SK-N-SH treated with all-trans-retinoic acid at 6 μM for 48 hours (cell line): Measurements from ENCODE around the gene E2F2.

Source experiments
- ATAC-seq: fragments of 200-7000 bp; cut with Tn5 transposase; 3 replicates; pipeline ENCODE4 v1.9.1; 2020; ENCODE audit warnings: mild to moderate bottlenecking, moderate library complexity
- BACH2 ChIP-seq: fragments of 250-450 bp; sonication (Bioruptor Pico); IDR thresholded peaks from 2 replicates; pipeline ENCODE4 v1.9.0; 2021; ENCODE audit warnings: mild to moderate bottlenecking, borderline replicate concordance
- CSDC2 ChIP-seq: fragments of 250-450 bp; sonication (Bioruptor Pico); IDR thresholded peaks from 2 replicates; pipeline ENCODE4 v1.5.0; 2020; ENCODE audit warnings: mild to moderate bottlenecking, moderate library complexity
- GLIS3 ChIP-seq: fragments of 250-450 bp; sonication (Bioruptor Pico); IDR thresholded peaks from 2 replicates; pipeline ENCODE4 v1.5.0; 2020; ENCODE audit warnings: mild to moderate bottlenecking, moderate library complexity
- OSR1 ChIP-seq: fragments of 250-450 bp; sonication (Bioruptor Pico); IDR thresholded peaks from 2 replicates; pipeline ENCODE4 v1.8.0; 2022; ENCODE audit warnings: moderate library complexity, mild to moderate bottlenecking, inconsistent platforms
- PPARA ChIP-seq: fragments of 250-450 bp; sonication (Bioruptor Pico); IDR thresholded peaks from 2 replicates; pipeline ENCODE4 v1.5.0; 2020; ENCODE audit warnings: mild to moderate bottlenecking, borderline replicate concordance
- RARB ChIP-seq: fragments of 250-450 bp; sonication (Bioruptor Pico); IDR thresholded peaks from 2 replicates; pipeline ENCODE4 v1.8.0; 2021; ENCODE audit warnings: mild to moderate bottlenecking, moderate library complexity
- SNAI2 ChIP-seq: fragments of 250-450 bp; sonication (Bioruptor Pico); IDR thresholded peaks from 2 replicates; pipeline ENCODE4 v1.5.0; 2020; ENCODE audit warnings: mild to moderate bottlenecking, moderate library complexity
- TCF4 ChIP-seq: fragments of 250-450 bp; sonication (Bioruptor Pico); IDR thresholded peaks from 2 replicates; pipeline ENCODE4 v1.8.0; 2021; ENCODE audit warnings: mild to moderate bottlenecking, moderate library complexity, borderline replicate concordance
- TOX ChIP-seq: fragments of 250-450 bp; sonication (Bioruptor Pico); IDR thresholded peaks from 2 replicates; pipeline ENCODE4 v1.8.0; 2021; ENCODE audit warnings: mild to moderate bottlenecking, moderate library complexity, borderline replicate concordance
- ZC3H10 ChIP-seq: fragments of 250-450 bp; sonication (Bioruptor Pico); IDR thresholded peaks from 2 replicates; pipeline ENCODE4 v1.5.1; 2021; ENCODE audit warnings: mild to moderate bottlenecking, moderate library complexity
- ZFP3 ChIP-seq: fragments of 250-450 bp; sonication (Bioruptor Pico); IDR thresholded peaks from 2 replicates; pipeline ENCODE4 v1.5.0; 2020; ENCODE audit warnings: mild to moderate bottlenecking, moderate library complexity
- ZFP30 ChIP-seq: fragments of 450-650 bp; formaldehyde crosslinking; IDR thresholded peaks from 2 replicates; pipeline ENCODE4 v1.5.0; 2022; ENCODE audit warnings: mild to moderate bottlenecking, moderate library complexity
- ZNF70 ChIP-seq: fragments of 450-650 bp; formaldehyde crosslinking; IDR thresholded peaks from 2 replicates; pipeline ENCODE4 v1.5.0; 2020; ENCODE audit warnings: mild to moderate bottlenecking, moderate library complexity
- ZNF8 ChIP-seq: fragments of 450-650 bp; formaldehyde crosslinking; IDR thresholded peaks from 2 replicates; pipeline ENCODE4 v1.5.0; 2020; ENCODE audit warnings: mild to moderate bottlenecking, moderate library complexity
- TF ChIP-seq, protein P1 (sequence below): fragments of 250-450 bp; sonication (Bioruptor Pico); IDR thresholded peaks from 2 replicates; pipeline ENCODE4 v1.8.0; 2020; ENCODE audit warnings: mild to moderate bottlenecking, moderate library complexity, borderline replicate concordance
- TF ChIP-seq, protein P2 (sequence below): fragments of 250-450 bp; sonication (Bioruptor Pico); IDR thresholded peaks from 2 replicates; pipeline ENCODE4 v1.5.1; 2021; ENCODE audit warnings: mild to moderate bottlenecking, moderate library complexity
- TF ChIP-seq, protein P3 (sequence below): fragments of 250-450 bp; sonication (Bioruptor Pico); IDR thresholded peaks from 2 replicates; pipeline ENCODE4 v1.8.0; 2021; ENCODE audit warnings: low read depth, mild to moderate bottlenecking, moderate library complexity, borderline replicate concordance
- TF ChIP-seq, protein P4 (sequence below): fragments of 250-450 bp; sonication (Bioruptor Pico); IDR thresholded peaks from 2 replicates; pipeline ENCODE4 v1.5.1; 2020; ENCODE audit warnings: low read depth, mild to moderate bottlenecking, moderate library complexity

E2F2 gene

DNA sequence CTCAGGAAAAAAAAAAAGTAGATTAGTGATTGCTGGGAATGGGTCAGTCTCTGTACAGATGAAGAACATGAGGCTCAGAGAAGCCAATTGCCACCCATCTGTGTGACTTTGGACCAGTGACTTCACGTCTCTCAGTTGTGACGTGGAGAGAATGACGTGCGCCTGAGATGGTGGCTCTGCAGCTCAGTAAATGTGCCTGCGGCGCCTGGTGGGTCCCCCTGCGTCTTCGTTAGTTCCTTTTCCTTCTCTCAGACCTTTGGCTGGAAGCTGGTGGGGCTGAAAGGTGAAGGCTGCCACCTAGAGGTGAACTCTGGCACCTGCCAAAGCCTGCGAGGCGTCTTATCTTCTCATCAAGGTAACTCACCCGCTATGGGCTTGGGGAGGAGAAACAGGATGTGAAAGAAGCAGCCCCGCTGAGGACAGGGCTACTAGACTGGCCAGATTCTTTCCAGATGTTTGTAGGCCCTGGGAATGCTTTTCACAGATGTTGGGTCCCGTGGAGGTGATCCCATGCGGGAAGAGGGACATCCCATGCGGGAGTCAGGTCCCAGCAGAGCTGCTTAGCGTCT lies 8.7 kb upstream of the E2F2 start:
- TF ChIP-seq ZFP3 (CRISPR knock-in tag), result 0 out of 2 replicates have a peak, but pooled peaks have one; percentile 11
- no peak for TF ChIP-seq ZFP30 (CRISPR knock-in tag)
- TF ChIP-seq, protein P1, sequence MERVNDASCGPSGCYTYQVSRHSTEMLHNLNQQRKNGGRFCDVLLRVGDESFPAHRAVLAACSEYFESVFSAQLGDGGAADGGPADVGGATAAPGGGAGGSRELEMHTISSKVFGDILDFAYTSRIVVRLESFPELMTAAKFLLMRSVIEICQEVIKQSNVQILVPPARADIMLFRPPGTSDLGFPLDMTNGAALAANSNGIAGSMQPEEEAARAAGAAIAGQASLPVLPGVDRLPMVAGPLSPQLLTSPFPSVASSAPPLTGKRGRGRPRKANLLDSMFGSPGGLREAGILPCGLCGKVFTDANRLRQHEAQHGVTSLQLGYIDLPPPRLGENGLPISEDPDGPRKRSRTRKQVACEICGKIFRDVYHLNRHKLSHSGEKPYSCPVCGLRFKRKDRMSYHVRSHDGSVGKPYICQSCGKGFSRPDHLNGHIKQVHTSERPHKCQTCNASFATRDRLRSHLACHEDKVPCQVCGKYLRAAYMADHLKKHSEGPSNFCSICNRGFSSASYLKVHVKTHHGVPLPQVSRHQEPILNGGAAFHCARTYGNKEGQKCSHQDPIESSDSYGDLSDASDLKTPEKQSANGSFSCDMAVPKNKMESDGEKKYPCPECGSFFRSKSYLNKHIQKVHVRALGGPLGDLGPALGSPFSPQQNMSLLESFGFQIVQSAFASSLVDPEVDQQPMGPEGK, result no peak
- TF ChIP-seq, protein P2, sequence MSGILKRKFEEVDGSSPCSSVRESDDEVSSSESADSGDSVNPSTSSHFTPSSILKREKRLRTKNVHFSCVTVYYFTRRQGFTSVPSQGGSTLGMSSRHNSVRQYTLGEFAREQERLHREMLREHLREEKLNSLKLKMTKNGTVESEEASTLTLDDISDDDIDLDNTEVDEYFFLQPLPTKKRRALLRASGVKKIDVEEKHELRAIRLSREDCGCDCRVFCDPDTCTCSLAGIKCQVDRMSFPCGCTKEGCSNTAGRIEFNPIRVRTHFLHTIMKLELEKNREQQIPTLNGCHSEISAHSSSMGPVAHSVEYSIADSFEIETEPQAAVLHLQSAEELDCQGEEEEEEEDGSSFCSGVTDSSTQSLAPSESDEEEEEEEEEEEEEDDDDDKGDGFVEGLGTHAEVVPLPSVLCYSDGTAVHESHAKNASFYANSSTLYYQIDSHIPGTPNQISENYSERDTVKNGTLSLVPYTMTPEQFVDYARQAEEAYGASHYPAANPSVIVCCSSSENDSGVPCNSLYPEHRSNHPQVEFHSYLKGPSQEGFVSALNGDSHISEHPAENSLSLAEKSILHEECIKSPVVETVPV (CRISPR knock-in tag), result no peak
- TF ChIP-seq OSR1 (CRISPR knock-in tag), result no peak
- TF ChIP-seq PPARA (CRISPR knock-in tag), result no peak
- peak; percentile 85 for TF ChIP-seq TCF4 (CRISPR knock-in tag)
- TF ChIP-seq, all 23 proteins: peak for 2
- ATAC-seq, result peak; percentile 91

DNA sequence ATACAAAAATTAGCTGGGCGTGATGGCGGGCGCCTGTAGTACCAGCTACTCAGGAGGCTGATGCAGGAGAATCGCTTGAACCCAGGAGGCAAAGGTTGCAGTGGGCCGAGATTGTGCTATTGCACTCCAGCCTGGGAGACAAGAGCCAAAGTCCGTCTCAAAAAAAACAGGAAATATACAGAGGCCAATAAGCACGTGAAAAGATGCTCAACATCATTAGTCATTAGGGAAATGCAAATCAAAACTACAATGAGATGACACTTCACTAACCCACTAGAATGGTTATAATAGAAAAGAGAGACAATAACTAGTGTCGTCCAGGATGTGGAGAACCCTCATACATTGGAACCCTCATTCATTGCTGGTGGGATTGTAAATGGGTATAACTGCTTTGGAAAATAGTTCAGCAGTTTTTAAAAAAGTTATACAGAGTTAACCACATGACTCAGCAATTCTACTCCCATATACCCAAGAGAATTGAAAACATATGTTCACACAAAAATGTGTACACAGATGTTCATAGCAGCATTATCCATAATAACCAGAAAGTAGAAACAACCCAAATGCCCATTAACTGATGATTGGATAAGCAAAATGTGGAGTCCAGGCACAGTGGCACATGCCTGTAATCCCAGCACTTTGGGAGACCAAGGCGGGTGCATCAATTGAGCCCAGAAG lies 6.4 kb upstream of the E2F2 start:
- peak; percentile 91 for TF ChIP-seq TCF4 (CRISPR knock-in tag)
- no peak for TF ChIP-seq OSR1 (CRISPR knock-in tag)
- peak; percentile 97; the same call in 1 of the 2 replicates for TF ChIP-seq BACH2 (CRISPR knock-in tag)
- ATAC-seq, result peak; percentile 40

DNA sequence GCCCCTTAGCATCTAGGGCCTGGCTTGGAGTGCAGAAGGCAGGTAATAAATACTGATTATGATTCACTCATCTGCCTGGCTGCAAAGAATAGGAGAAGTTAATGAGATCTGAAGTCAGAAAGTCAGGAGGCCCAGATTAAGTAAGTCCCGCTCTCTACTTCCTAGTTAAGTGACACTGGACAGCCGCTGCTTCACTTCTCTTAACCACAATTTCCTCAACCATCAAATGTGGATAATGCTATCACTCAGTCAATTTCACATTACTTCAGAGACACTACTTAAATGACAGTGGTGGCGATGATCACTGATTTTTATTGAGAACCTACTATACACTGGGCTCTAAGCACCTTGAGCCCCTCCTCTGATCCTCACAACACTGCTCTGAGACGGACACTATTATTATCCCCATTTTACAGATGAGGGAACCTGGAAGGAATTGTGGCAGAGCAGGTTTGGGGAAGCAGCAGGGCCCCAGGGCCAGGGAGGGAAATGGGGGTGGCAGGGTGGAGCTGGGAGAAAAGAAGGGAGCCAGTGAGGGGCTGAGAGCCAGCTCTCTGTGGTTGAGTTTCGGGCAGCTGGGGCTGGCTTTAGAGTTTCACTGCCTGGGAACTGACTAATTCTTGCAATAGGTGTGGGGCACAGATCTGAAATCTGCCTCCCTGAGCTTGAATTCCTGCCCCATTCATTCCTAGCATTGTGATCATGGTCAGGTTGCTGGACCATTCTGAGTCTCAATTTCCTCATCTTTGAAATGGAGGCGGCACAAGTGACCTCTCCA lies 2.4 kb upstream of the E2F2 start:
- ATAC-seq, result no peak
- TF ChIP-seq ZNF70 (no peak), RARB (CRISPR knock-in tag) (no peak), PPARA (CRISPR knock-in tag) (no peak), SNAI2 (CRISPR knock-in tag) (no peak), ZNF8 (CRISPR knock-in tag) (no peak), BACH2 (CRISPR knock-in tag) (no peak), ZFP3 (CRISPR knock-in tag) (no peak), TCF4 (CRISPR knock-in tag) (no peak), ZC3H10 (CRISPR knock-in tag) (no peak), CSDC2 (CRISPR knock-in tag) (no peak), GLIS3 (CRISPR knock-in tag) (no peak), TOX (no peak), ZFP30 (CRISPR knock-in tag) (no peak)
- TF ChIP-seq, protein P1, result no peak
- TF ChIP-seq, protein P3, sequence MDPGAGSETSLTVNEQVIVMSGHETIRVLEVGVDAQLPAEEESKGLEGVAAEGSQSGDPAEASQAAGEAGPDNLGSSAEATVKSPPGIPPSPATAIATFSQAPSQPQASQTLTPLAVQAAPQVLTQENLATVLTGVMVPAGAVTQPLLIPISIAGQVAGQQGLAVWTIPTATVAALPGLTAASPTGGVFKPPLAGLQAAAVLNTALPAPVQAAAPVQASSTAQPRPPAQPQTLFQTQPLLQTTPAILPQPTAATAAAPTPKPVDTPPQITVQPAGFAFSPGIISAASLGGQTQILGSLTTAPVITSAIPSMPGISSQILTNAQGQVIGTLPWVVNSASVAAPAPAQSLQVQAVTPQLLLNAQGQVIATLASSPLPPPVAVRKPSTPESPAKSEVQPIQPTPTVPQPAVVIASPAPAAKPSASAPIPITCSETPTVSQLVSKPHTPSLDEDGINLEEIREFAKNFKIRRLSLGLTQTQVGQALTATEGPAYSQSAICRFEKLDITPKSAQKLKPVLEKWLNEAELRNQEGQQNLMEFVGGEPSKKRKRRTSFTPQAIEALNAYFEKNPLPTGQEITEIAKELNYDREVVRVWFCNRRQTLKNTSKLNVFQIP (CRISPR knock-in tag), result no peak
- TF ChIP-seq, protein P4, sequence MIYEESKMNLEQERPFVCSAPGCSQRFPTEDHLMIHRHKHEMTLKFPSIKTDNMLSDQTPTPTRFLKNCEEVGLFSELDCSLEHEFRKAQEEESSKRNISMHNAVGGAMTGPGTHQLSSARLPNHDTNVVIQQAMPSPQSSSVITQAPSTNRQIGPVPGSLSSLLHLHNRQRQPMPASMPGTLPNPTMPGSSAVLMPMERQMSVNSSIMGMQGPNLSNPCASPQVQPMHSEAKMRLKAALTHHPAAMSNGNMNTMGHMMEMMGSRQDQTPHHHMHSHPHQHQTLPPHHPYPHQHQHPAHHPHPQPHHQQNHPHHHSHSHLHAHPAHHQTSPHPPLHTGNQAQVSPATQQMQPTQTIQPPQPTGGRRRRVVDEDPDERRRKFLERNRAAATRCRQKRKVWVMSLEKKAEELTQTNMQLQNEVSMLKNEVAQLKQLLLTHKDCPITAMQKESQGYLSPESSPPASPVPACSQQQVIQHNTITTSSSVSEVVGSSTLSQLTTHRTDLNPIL (CRISPR knock-in tag), result no peak
- TF ChIP-seq, protein P2 (CRISPR knock-in tag), result no peak
